NT2/D1 (cell line): ENCODE measurements around the gene MCTP1.

Source experiments
- DNase-seq: peaks from one replicate; pipeline ENCODE4 v3.0.0-alpha.2; 2011; ENCODE audit warnings: low read depth, low spot score
- H3K27me3 ChIP-seq: 2 replicates; pipeline ENCODE4 v1.6.0; 2011; ENCODE audit warnings: mild to moderate bottlenecking; ENCODE audit not compliant: insufficient read length, insufficient read depth
- H3K36me3 ChIP-seq: 2 replicates; pipeline ENCODE4 v1.6.1; 2011; ENCODE audit warnings: mild to moderate bottlenecking, low read length, mixed read lengths; ENCODE audit not compliant: insufficient read depth, insufficient read length
- H3K4me1 ChIP-seq: 2 replicates; pipeline ENCODE4 v1.5.1; 2011; ENCODE audit not compliant: insufficient read depth, insufficient read length
- H3K4me3 ChIP-seq: 2 replicates; pipeline ENCODE4 v1.5.1; 2011; ENCODE audit warnings: low read depth; ENCODE audit not compliant: insufficient read length
- H3K9ac ChIP-seq: 2 replicates; pipeline ENCODE4 v1.6.0; 2011; ENCODE audit warnings: low read depth; ENCODE audit not compliant: insufficient read length
- H3K9me3 ChIP-seq: 2 replicates; pipeline ENCODE4 v1.5.1; 2011; ENCODE audit warnings: mild to moderate bottlenecking, low read length; ENCODE audit not compliant: insufficient read depth
- SUZ12 ChIP-seq: IDR thresholded peaks from 2 replicates; pipeline ENCODE4 v1.6.1; 2011; ENCODE audit not compliant: insufficient read length, insufficient read depth; ENCODE audit errors: extremely low read depth
- YY1 ChIP-seq: IDR thresholded peaks from 2 replicates; pipeline ENCODE4 v1.6.1; 2011; ENCODE audit not compliant: insufficient read length, insufficient read depth
- ZNF274 ChIP-seq: IDR thresholded peaks from 2 replicates; pipeline ENCODE4 v1.6.1; 2011; ENCODE audit warnings: mild to moderate bottlenecking, low read depth, low read length

Gene MCTP1

GRCh38 chr5:95070866-95071265, 214.0 kb downstream of the MCTP1 start:
- H3K36me3 ChIP-seq, result no peaks in the 10 kb centered on the region
- no peak for DNase-seq
- H3K4me1 ChIP-seq, result no peaks in the 10 kb centered on the region

DNA sequence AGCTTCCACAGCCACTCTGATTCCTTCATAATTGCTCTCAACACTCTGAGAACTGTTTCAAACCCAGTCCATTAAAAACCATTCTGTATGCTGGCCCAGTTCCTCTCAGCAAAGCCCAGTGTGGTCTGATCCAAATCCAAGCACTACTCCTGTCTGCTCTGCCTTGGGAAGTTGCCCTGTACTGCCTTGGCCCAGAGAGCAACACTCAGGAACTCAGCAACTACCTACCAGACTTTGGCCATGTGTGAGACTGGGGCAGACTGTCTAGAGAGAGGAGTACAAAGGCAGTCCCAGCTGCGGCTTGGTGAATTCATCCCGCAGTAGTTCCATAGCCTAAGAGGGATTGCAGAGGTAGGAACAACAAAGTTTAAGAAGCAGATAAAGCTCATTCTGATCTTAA, 214.4 kb downstream of the MCTP1 start:
- Histone ChIP-seq H3K36me3 (no peaks in the 10 kb centered on the region), H3K9me3 (no peaks in the 10 kb centered on the region), H3K4me1 (no peaks in the 10 kb centered on the region), H3K27me3 (no peaks in the 10 kb centered on the region), H3K4me3 (no peak overlapping the region), H3K9ac (no peak overlapping the region)
- TF ChIP-seq ZNF274, result no peak
- TF ChIP-seq SUZ12, result no peak
- no peak for TF ChIP-seq YY1
- no peak for DNase-seq

More at GRCh38 chr5:95070866-95071265, 214.0 kb downstream of the MCTP1 start:
- no peak for TF ChIP-seq ZNF274
- no peak for TF ChIP-seq YY1
- TF ChIP-seq SUZ12, result no peak
- H3K4me3 ChIP-seq, result no peak overlapping the region
- H3K27me3 ChIP-seq, result no peaks in the 10 kb centered on the region
- H3K9me3 ChIP-seq, result no peaks in the 10 kb centered on the region
- no peak overlapping the region for H3K9ac ChIP-seq

DNA sequence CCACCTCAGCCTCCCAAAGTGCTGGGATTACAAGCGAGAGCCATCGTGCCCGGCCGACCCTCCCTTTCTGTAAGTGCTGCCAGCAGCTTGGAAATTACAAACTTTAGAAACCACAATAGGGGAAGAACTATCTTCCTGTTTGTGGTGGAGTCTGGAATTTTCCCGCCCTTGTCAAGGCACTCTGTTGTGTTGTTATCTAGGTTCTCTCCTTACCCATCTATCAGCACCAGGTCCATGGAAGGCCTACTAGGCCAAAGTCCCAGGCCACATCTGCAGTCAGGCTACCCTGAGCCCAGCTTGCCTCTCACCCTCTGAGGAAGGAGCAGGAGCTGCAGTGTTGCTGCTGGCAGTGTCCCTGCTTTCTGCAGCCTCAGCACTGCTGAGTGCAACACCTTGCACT, 214.9 kb downstream of the MCTP1 start:
- no peak for TF ChIP-seq YY1
- no peak for TF ChIP-seq SUZ12
- TF ChIP-seq ZNF274, result no peak
- Histone ChIP-seq H3K4me3 (no peak overlapping the region), H3K9ac (no peak overlapping the region), H3K27me3 (no peaks in the 10 kb centered on the region), H3K4me1 (no peaks in the 10 kb centered on the region), H3K9me3 (no peaks in the 10 kb centered on the region), H3K36me3 (no peaks in the 10 kb centered on the region)
- no peak for DNase-seq

DNA sequence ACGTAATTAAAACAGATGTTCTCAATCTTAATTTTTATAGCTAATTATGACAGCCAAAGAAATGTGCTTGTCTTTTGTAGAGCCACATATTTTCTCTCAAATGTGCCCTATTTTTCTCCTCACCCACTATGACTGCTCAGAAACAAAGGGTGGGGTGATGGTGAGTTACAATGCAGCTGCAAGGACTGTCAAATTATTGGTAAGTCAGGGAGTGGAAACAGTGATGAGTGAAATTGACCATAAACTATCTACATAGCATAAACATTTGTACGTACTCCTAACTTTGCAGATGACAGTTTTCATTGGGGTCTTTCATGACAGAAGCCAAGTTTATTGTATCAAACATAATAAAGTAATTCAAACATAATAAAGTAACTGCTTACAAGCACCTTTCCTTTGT, 215.9 kb downstream of the MCTP1 start:
- no peak overlapping the region for H3K9ac ChIP-seq
- TF ChIP-seq SUZ12, result no peak
- TF ChIP-seq ZNF274, result no peak
- TF ChIP-seq YY1, result no peak
- H3K4me3 ChIP-seq, result no peak overlapping the region
- no peaks in the 10 kb centered on the region for H3K27me3 ChIP-seq
- no peaks in the 10 kb centered on the region for H3K4me1 ChIP-seq
- no peaks in the 10 kb centered on the region for H3K9me3 ChIP-seq
- DNase-seq, result no peak
- H3K36me3 ChIP-seq, result no peaks in the 10 kb centered on the region

- Histone ChIP-seq H3K4me3 (no peak overlapping the region), H3K4me1 (no peaks in the 10 kb centered on the region), H3K9ac (no peak overlapping the region), H3K36me3 (no peaks in the 10 kb centered on the region), H3K9me3 (no peaks in the 10 kb centered on the region), H3K27me3 (no peaks in the 10 kb centered on the region)
- no peak for DNase-seq
- TF ChIP-seq ZNF274 (no peak), SUZ12 (no peak), YY1 (no peak)
These were observed 216.5 kb downstream of the MCTP1 start for GRCh38 chr5:95068289-95068910.

DNA sequence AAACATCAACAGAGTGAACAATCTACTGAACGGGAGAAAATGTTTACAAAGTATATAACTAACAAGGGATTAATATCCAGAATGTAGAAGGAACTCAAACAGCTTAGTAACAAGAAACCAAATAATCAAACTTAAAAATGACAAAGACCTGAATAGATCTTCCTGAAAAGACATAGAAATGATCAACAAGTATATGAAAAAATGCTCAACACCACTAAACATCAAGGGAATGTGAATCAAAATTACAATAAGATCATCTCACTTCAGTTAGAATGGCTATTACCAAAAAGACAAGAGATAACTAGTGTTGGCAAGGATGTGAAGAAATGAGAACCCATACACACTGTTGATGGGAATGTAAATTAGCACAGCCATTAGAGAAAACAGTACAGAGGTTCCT, 218.8 kb downstream of the MCTP1 start:
- Histone ChIP-seq H3K27me3 (no peaks in the 10 kb centered on the region), H3K9me3 (no peaks in the 10 kb centered on the region), H3K4me1 (no peaks in the 10 kb centered on the region), H3K4me3 (no peak overlapping the region), H3K36me3 (no peaks in the 10 kb centered on the region), H3K9ac (no peak overlapping the region)
- TF ChIP-seq ZNF274 (no peak), SUZ12 (no peak), YY1 (no peak)
- DNase-seq, result no peak

DNA sequence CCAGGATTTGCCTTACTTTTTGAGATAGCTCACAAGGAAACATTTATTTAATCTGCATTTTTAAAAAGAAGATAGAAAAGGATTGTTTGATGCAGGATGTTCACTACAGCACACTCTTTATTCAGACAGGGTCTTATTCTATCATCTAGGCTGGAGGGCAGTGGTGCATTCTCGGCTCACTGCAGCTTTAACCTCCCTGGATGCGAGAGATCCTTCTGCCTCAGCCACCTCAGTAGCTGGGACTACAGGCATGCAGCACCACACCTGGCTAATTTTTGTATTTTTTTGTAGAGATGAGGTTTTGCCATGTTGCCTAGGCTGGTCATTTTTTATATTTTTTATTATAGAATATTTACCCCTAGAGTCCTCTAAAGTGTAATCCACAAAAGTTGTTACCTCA, 221.4 kb downstream of the MCTP1 start:
- Histone ChIP-seq H3K36me3 (no peaks in the 10 kb centered on the region), H3K4me1 (no peaks in the 10 kb centered on the region), H3K4me3 (no peak overlapping the region), H3K9me3 (no peaks in the 10 kb centered on the region), H3K9ac (no peak overlapping the region), H3K27me3 (no peaks in the 10 kb centered on the region)
- DNase-seq, result no peak
- TF ChIP-seq YY1 (no peak), SUZ12 (no peak), ZNF274 (no peak)
